HL-60 (cell line): ENCODE results near the gene ELAC2.

Source experiments
- DNase-seq, 2 experiments: peaks; one replicate each; pipeline ENCODE4 v3.0.0-alpha.2; 2010 to 2020; ENCODE audit warnings: low read depth in 1 of 2, low spot score in 1 of 2
- H3K27ac ChIP-seq: fragments of 250-450 bp; sonication (Bioruptor Pico); replicated peaks from 2 replicates; pipeline ENCODE4 v1.5.1; 2020; ENCODE audit warnings: mild to moderate bottlenecking, moderate library complexity
- H3K27me3 ChIP-seq: fragments of 250-450 bp; sonication (Bioruptor Pico); 2 replicates; pipeline ENCODE4 v1.5.1; 2021; ENCODE audit warnings: mild to moderate bottlenecking, moderate library complexity; ENCODE audit not compliant: insufficient read depth, poor library complexity, severe bottlenecking
- H3K4me3 ChIP-seq: replicated peaks from 2 replicates; pipeline ENCODE4 v1.5.1; 2011; ENCODE audit warnings: mild to moderate bottlenecking, control low read depth, low read length; ENCODE audit not compliant: insufficient read depth
- CTCF ChIP-seq: IDR thresholded peaks from one replicate; pipeline ENCODE4 v1.5.1; 2011; ENCODE audit warnings: low read length, control low read depth, inconsistent platforms; ENCODE audit not compliant: insufficient read depth
- GABPA ChIP-seq: IDR thresholded peaks from 2 replicates; pipeline ENCODE4 v1.6.1; 2012; ENCODE audit warnings: low read depth
- POLR2AphosphoS5 ChIP-seq: IDR thresholded peaks from 2 replicates; pipeline ENCODE4 v1.6.1; 2012; ENCODE audit warnings: low read depth
- REST ChIP-seq: IDR thresholded peaks from 2 replicates; pipeline ENCODE4 v1.6.1; 2012; ENCODE audit warnings: low read depth; ENCODE audit not compliant: insufficient replicate concordance
- SPI1 ChIP-seq: IDR thresholded peaks from 2 replicates; pipeline ENCODE4 v1.6.1; 2012; ENCODE audit warnings: low read depth, mild to moderate bottlenecking, borderline replicate concordance

Gene ELAC2

GRCh38 chr17:12995896-12996295 lies 21.9 kb downstream of the ELAC2 start:
- Histone ChIP-seq H3K4me3 (no peak overlapping the region), H3K27me3 (no peaks in the 10 kb centered on the region), H3K27ac (no peak overlapping the region)
- DNase-seq: no peak
- TF ChIP-seq GABPA: no peak

GRCh38 chr17:12995106-12995895 lies 22.5 kb downstream of the ELAC2 start:
- no peak for DNase-seq
- TF ChIP-seq SPI1 (no peak), REST (no peak), POLR2AphosphoS5 (no peak), CTCF (no peak), GABPA (no peak)
- no peak overlapping the region for H3K4me3 ChIP-seq
- H3K27ac ChIP-seq: no peak overlapping the region
- no peaks in the 10 kb centered on the region for H3K27me3 ChIP-seq

- no peaks in the 10 kb centered on the region for H3K27me3 ChIP-seq
- H3K27ac ChIP-seq: no peak overlapping the region
- DNase-seq: no peak
- no peak overlapping the region for H3K4me3 ChIP-seq
- no peak for TF ChIP-seq POLR2AphosphoS5
- TF ChIP-seq REST: no peak
Measured at GRCh38 chr17:12994341-12995074, 23.3 kb downstream of the ELAC2 start.

GRCh38 chr17:12993631-12994030 lies 24.2 kb downstream of the ELAC2 start:
- Histone ChIP-seq H3K4me3 (no peak overlapping the region), H3K27me3 (no peaks in the 10 kb centered on the region), H3K27ac (no peak overlapping the region)
- no peak for DNase-seq
- no peak for TF ChIP-seq REST
- no peak for TF ChIP-seq POLR2AphosphoS5
- TF ChIP-seq GABPA: no peak
- no peak for TF ChIP-seq CTCF
- no peak for TF ChIP-seq SPI1
